Measurements from ENCODE around the gene PMIS2.

PMIS2 gene

GRCh38 chr19:35628264-35628564, 42.2 kb downstream of the PMIS2 start:
- no peak for DNase-seq (ENCODE audit: low read depth in 4 of 4, low spot score in 1 of 4)

- DNase-seq (ENCODE audit: low read depth in 4 of 4, low spot score in 1 of 4) = peak; percentile 85 to 94 (median 92)
Observed at GRCh38 chr19:35628565-35629331, 42.8 kb downstream of the PMIS2 start, which contains the start of gene RBM42. TSS of gene RBM42 (plus strand) at chr19:35629036. CDS start at chr19:35629154, 118 bp downstream.

GRCh38 chr19:35629332-35629633, 43.3 kb downstream of the PMIS2 start:
- no peak for DNase-seq (ENCODE audit: low read depth in 4 of 4, low spot score in 1 of 4)

DNA sequence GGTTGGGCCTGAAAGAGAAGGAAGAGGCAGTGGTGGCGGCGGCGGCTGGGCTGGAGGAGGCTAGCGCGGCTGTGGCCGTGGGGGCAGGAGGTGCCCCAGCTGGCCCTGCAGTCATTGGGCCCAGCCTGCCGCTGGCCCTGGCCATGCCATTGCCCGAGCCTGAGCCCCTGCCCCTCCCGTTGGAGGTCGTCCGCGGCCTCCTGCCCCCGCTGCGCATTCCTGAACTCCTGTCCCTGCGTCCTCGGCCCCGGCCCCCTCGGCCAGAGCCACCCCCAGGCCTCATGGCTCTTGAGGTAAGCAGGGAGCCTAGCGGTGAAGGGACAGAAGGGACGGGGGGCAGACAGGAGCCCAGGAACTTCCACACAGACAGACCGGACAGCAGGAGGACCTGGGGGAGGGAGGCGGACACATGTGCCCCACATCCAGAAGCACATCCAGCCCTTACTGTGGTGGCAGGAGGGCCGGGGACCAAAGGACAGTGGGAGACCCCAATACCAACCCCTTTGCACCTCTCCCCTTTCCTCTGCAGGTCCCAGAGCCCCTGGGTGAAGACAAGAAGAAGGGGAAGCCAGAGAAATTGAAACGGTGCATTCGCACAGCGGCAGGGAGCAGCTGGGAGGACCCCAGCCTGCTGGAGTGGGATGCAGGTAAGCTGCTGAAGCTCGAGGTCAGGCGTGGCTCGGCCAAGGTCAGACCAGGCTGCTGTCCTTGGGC, 47.9 kb downstream of the PMIS2 start:
- DNase-seq (ENCODE audit: low read depth in 4 of 4, low spot score in 1 of 4) = no peak

GRCh38 chr19:35636651-35637050, 50.7 kb downstream of the PMIS2 start:
- DNase-seq (ENCODE audit: low read depth in 4 of 4, low spot score in 1 of 4) = no peak
